NCI-H748 (cell line): ENCODE data around the gene BDH1.
"Not testable (repeated sequence)": the region's sequence is repeated elsewhere in the genome, so short reads cannot be mapped to it uniquely, and the experiment has no call there.

Source experiments
- DNase-seq: peaks from one replicate; lab custom pipeline; 2025; ENCODE audit not compliant: unreplicated experiment; lab: John Stamatoyannopoulos, UW

BDH1 gene

GRCh38 chr3:197578376-197578775, 22.6 kb upstream of the BDH1 start:
- DNase-seq = no peak

GRCh38 chr3:197577366-197578074, 21.8 kb upstream of the BDH1 start:
- no peak for DNase-seq

GRCh38 chr3:197576838-197577237, 21.1 kb upstream of the BDH1 start:
- no peak for DNase-seq

GRCh38 chr3:197575362-197575761, 19.6 kb upstream of the BDH1 start:
- no peak for DNase-seq

GRCh38 chr3:197574396-197574991, 18.7 kb upstream of the BDH1 start:
- DNase-seq = not testable (repeated sequence)

- no peak for DNase-seq
Observed at GRCh38 chr3:197573048-197573767, 17.4 kb upstream of the BDH1 start.

- DNase-seq = not testable (repeated sequence)
Observed at GRCh38 chr3:197571880-197572172, 16.1 kb upstream of the BDH1 start.

GRCh38 chr3:197571074-197571879, 15.5 kb upstream of the BDH1 start:
- not testable (repeated sequence) for DNase-seq

- not testable (repeated sequence) for DNase-seq
Observed at GRCh38 chr3:197569433-197569832, 13.7 kb upstream of the BDH1 start.

GRCh38 chr3:197567904-197568681, 12.3 kb upstream of the BDH1 start:
- DNase-seq = no peak

- not testable (repeated sequence) for DNase-seq
Observed at GRCh38 chr3:197566155-197566554, 10.4 kb upstream of the BDH1 start.

- peak; percentile 3 for DNase-seq
Observed at GRCh38 chr3:197564097-197564843, 8.5 kb upstream of the BDH1 start.

- no peak for DNase-seq
Observed at GRCh38 chr3:197562398-197563251, 6.9 kb upstream of the BDH1 start.

GRCh38 chr3:197561926-197562325, 6.2 kb upstream of the BDH1 start:
- no peak for DNase-seq

GRCh38 chr3:197559651-197560050, 3.9 kb upstream of the BDH1 start:
- no peak for DNase-seq

- peak; percentile 96 for DNase-seq
Observed at GRCh38 chr3:197554562-197555280, 1.0 kb downstream of the BDH1 start.

- DNase-seq = no peak
Observed at GRCh38 chr3:197554196-197554561, 1.6 kb downstream of the BDH1 start.

GRCh38 chr3:197552198-197552597, 3.6 kb downstream of the BDH1 start:
- DNase-seq = no peak

- DNase-seq = no peak
Observed at GRCh38 chr3:197550489-197550888, 5.3 kb downstream of the BDH1 start.
